Gastrocnemius medialis (tissue), 4 donors: Measurements from ENCODE around the gene TACC3.

Source experiments
- CTCF ChIP-seq, 5 experiments: fragments of 450-650 bp in 3 of 5; fragments of 200-600 bp in 2 of 5; sonication (generic) in 2 of 5; IDR thresholded peaks in 4 of 5; conservative IDR thresholded peaks in 1 of 5; 1 replicate in 4 of 5; 2 replicates in 1 of 5; pipeline ENCODE4 v1.5.1; 2016 to 2019; ENCODE audit warnings: antibody characterized with exemption in 5 of 5, mild to moderate bottlenecking in 3 of 5, moderate library complexity in 3 of 5
- POLR2A ChIP-seq, 2 donors: fragments of 450-650 bp; IDR thresholded peaks; one replicate each; pipeline ENCODE4 v1.6.1; 2017; ENCODE audit warnings: antibody characterized with exemption in 2 of 2, mild to moderate bottlenecking in 2 of 2, moderate library complexity in 2 of 2

- TF ChIP-seq CTCF (IDR thresholded peaks at IDR 0.05 in 4 of 5, conservative IDR thresholded peaks at IDR 0.05 in 1 of 5), result no peak
- TF ChIP-seq POLR2A (IDR thresholded peaks at IDR 0.05), result no peak
Observed at GRCh38 chr4:1744552-1744951, 23.2 kb downstream of the TACC3 start.
